K562 (cell line): ENCODE measurements around the gene TRAF1. TPM values are rescaled to one million over a fixed set of nuclear protein-coding genes. Genes with fewer than 3 reads are reported as not detected.

ENCODE experiments used
- EP300 ChIP-seq: IDR thresholded peaks from 2 replicates; pipeline ENCODE4 v1.6.1; 2012; ENCODE audit warnings: low read length, improper control_type of control experiment
- JUND ChIP-seq, 2 experiments: IDR thresholded peaks; 2 replicates in 1 of 2; 3 replicates in 1 of 2; pipeline ENCODE4 v1.6.1; 2011; ENCODE audit warnings: borderline replicate concordance in 2 of 2, low read depth in 2 of 2, low read length in 2 of 2, improper control_type of control experiment in 1 of 2, missing biosample characterization in 1 of 2, missing genetic modification characterization in 1 of 2, missing genetic modification reagents in 1 of 2
- MTA3 ChIP-seq: fragments of 450-650 bp; formaldehyde crosslinking; IDR thresholded peaks from 2 replicates; pipeline ENCODE4 v1.6.1; 2017; ENCODE audit warnings: mild to moderate bottlenecking, borderline replicate concordance
- SAFB ChIP-seq: fragments of 200-400 bp; formaldehyde crosslinking; IDR thresholded peaks from 2 replicates; pipeline ENCODE4 v1.6.1; 2017; ENCODE audit warnings: low read depth, low read length, borderline replicate concordance
- ZNF384 ChIP-seq: IDR thresholded peaks from 2 replicates; pipeline ENCODE4 v1.6.1; 2012; ENCODE audit warnings: low read depth, low read length, improper control_type of control experiment
- ZNF407 ChIP-seq: fragments of 450-650 bp; IDR thresholded peaks from 2 replicates; pipeline ENCODE4 v1.6.1; 2016; ENCODE audit warnings: low read depth
- polyA plus RNA-seq, 8 experiments: library from polyadenylated mRNA; depleted of rRNA in 4 of 8; stranded (reverse) in 5 of 8; unstranded in 3 of 8; fragments of >200 nt; fragmentation: Nextera tagmentation in 2 of 8; fragmentation: Illumina TruSeq in 1 of 8; extraction: Ambion mirVana in 2 of 8; extraction: Trizol in 1 of 8; gene quantifications; 2 replicates each; pipeline versions ENCODE4 v1.2.1 to v1.2.3, GENCODE V29; 2011 to 2014; ENCODE audit warnings: inconsistent platforms in 1 of 8, missing spikeins in 1 of 8
- total RNA-seq, 7 experiments: library from RNA; depleted of rRNA in 6 of 7; stranded (reverse); fragments of >200 nt in 6 of 7; fragmentation: Illumina TruSeq in 2 of 7; extraction: Trizol in 2 of 7; gene quantifications; 2 replicates each; pipeline versions ENCODE4 v1.2.1 to v1.2.3, GENCODE V29; 2011 to 2021; ENCODE audit warnings: low replicate concordance in 1 of 7
- TF ChIP-seq, protein P1 (sequence below), 2 experiments: fragments of 450-650 bp in 1 of 2; sonication (generic) in 1 of 2; formaldehyde crosslinking; conservative IDR thresholded peaks; 2 replicates each; pipeline versions ENCODE4 v1.4.0 to v1.8.1; 2020 to 2022; ENCODE audit warnings: mild to moderate bottlenecking in 1 of 2, missing genetic modification reagents in 1 of 2
- TF ChIP-seq, protein P2 (sequence below): IDR thresholded peaks from 3 replicates; pipeline ENCODE4 v1.6.1; 2011; ENCODE audit warnings: borderline replicate concordance, mild to moderate bottlenecking, moderate library complexity; ENCODE audit not compliant: insufficient read length; ENCODE audit errors: extremely low read depth
- TF ChIP-seq, protein P3 (sequence below): sonication (generic); formaldehyde crosslinking; IDR thresholded peaks from 2 replicates; pipeline ENCODE4 v1.8.1; 2023; ENCODE audit warnings: mild to moderate bottlenecking, missing genetic modification reagents

TRAF1 gene
- total and polyA plus RNA-seq, 9 of the 15 experiments (the other 6 are each of a cell fraction or from before 2014, with no cell fraction given): 0.01 to 1.1 (median 0.04) TPM; not detected in 2

- TF ChIP-seq ZNF407 (no peak), MTA3 (no peak), SAFB (no peak), JUND (IDR thresholded peaks at IDR 0.05; ENCODE audit: borderline replicate concordance, low read depth, low read length) (peak; percentile 15; the same call in 1 of the 2 replicates), JUND (tag; IDR thresholded peaks at IDR 0.05; ENCODE audit: borderline replicate concordance, low read depth, low read length) (no peak), EP300 (peak; percentile 26; the same call in 1 of the 2 replicates), ZNF384 (peak; percentile 61)
- TF ChIP-seq, protein P1, sequence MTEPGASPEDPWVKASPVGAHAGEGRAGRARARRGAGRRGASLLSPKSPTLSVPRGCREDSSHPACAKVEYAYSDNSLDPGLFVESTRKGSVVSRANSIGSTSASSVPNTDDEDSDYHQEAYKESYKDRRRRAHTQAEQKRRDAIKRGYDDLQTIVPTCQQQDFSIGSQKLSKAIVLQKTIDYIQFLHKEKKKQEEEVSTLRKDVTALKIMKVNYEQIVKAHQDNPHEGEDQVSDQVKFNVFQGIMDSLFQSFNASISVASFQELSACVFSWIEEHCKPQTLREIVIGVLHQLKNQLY (CRISPR knock-in tag; conservative IDR thresholded peaks at IDR 0.05): peak in 1 of 2 experiments; percentile 65; a peak in 1 of 4 replicates
- TF ChIP-seq, protein P2, sequence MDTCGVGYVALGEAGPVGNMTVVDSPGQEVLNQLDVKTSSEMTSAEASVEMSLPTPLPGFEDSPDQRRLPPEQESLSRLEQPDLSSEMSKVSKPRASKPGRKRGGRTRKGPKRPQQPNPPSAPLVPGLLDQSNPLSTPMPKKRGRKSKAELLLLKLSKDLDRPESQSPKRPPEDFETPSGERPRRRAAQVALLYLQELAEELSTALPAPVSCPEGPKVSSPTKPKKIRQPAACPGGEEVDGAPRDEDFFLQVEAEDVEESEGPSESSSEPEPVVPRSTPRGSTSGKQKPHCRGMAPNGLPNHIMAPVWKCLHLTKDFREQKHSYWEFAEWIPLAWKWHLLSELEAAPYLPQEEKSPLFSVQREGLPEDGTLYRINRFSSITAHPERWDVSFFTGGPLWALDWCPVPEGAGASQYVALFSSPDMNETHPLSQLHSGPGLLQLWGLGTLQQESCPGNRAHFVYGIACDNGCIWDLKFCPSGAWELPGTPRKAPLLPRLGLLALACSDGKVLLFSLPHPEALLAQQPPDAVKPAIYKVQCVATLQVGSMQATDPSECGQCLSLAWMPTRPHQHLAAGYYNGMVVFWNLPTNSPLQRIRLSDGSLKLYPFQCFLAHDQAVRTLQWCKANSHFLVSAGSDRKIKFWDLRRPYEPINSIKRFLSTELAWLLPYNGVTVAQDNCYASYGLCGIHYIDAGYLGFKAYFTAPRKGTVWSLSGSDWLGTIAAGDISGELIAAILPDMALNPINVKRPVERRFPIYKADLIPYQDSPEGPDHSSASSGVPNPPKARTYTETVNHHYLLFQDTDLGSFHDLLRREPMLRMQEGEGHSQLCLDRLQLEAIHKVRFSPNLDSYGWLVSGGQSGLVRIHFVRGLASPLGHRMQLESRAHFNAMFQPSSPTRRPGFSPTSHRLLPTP: no peak
- TF ChIP-seq, protein P3, sequence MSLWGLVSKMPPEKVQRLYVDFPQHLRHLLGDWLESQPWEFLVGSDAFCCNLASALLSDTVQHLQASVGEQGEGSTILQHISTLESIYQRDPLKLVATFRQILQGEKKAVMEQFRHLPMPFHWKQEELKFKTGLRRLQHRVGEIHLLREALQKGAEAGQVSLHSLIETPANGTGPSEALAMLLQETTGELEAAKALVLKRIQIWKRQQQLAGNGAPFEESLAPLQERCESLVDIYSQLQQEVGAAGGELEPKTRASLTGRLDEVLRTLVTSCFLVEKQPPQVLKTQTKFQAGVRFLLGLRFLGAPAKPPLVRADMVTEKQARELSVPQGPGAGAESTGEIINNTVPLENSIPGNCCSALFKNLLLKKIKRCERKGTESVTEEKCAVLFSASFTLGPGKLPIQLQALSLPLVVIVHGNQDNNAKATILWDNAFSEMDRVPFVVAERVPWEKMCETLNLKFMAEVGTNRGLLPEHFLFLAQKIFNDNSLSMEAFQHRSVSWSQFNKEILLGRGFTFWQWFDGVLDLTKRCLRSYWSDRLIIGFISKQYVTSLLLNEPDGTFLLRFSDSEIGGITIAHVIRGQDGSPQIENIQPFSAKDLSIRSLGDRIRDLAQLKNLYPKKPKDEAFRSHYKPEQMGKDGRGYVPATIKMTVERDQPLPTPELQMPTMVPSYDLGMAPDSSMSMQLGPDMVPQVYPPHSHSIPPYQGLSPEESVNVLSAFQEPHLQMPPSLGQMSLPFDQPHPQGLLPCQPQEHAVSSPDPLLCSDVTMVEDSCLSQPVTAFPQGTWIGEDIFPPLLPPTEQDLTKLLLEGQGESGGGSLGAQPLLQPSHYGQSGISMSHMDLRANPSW: peak; percentile 88; the same call in 1 of the 2 replicates
Measured at GRCh38 chr9:120878188-120879130, 48.1 kb downstream of the TRAF1 start (continued).
